Ishikawa (cell line): ENCODE results near the gene EIF4G2.

Source experiments
- CEBPB ChIP-seq: IDR thresholded peaks from 2 replicates; pipeline ENCODE4 v1.6.1; 2012
- CREB1 ChIP-seq: IDR thresholded peaks from 2 replicates; pipeline ENCODE4 v1.6.1; 2012; ENCODE audit warnings: low read depth
- EGR1 ChIP-seq: IDR thresholded peaks from 2 replicates; pipeline ENCODE4 v1.6.1; 2012
- EP300 ChIP-seq: IDR thresholded peaks from 2 replicates; pipeline ENCODE4 v1.6.1; 2012; ENCODE audit warnings: borderline replicate concordance
- FOXM1 ChIP-seq: IDR thresholded peaks from 2 replicates; pipeline ENCODE4 v1.6.1; 2012; ENCODE audit warnings: low read depth, borderline replicate concordance
- MAX ChIP-seq: IDR thresholded peaks from 2 replicates; pipeline ENCODE4 v1.6.1; 2012
- NFIC ChIP-seq: IDR thresholded peaks from 2 replicates; pipeline ENCODE4 v1.6.1; 2012
- RAD21 ChIP-seq: IDR thresholded peaks from 2 replicates; pipeline ENCODE4 v1.6.1; 2012; ENCODE audit warnings: low read depth
- REST ChIP-seq: IDR thresholded peaks from 2 replicates; pipeline ENCODE4 v1.6.1; 2012; ENCODE audit warnings: low read depth, mild to moderate bottlenecking
- TAF1 ChIP-seq: IDR thresholded peaks from 2 replicates; pipeline ENCODE4 v1.6.1; 2012; ENCODE audit warnings: low read depth, mild to moderate bottlenecking
- TCF12 ChIP-seq: IDR thresholded peaks from 2 replicates; pipeline ENCODE4 v1.6.1; 2012; ENCODE audit warnings: low read depth
- TEAD4 ChIP-seq: IDR thresholded peaks from 2 replicates; pipeline ENCODE4 v1.6.1; 2012
- USF1 ChIP-seq: IDR thresholded peaks from 2 replicates; pipeline ENCODE4 v1.6.1; 2012
- YY1 ChIP-seq: IDR thresholded peaks from 2 replicates; pipeline ENCODE4 v1.6.1; 2012; ENCODE audit warnings: low read depth
- ZBTB7A ChIP-seq: IDR thresholded peaks from 2 replicates; pipeline ENCODE4 v1.6.1; 2012; ENCODE audit warnings: low read depth

The EIF4G2 gene

GRCh38 chr11:10808553-10809372 is at the start of gene EIF4G2:
TSS of gene EIF4G2 (minus strand) at chr11:10808926.
- TF ChIP-seq USF1, result no peak
- TF ChIP-seq YY1, result peak; percentile 98
- no peak for TF ChIP-seq REST
- peak; percentile 78 for TF ChIP-seq TAF1
- TF ChIP-seq TEAD4, result peak; percentile 93
- TF ChIP-seq TCF12, result no peak; the same call in 1 of the 2 replicates
- no peak for TF ChIP-seq EP300
- peak; percentile 57; the same call in 1 of the 2 replicates for TF ChIP-seq MAX
- TF ChIP-seq EGR1, result peak; percentile 75

GRCh38 chr11:10857709-10858438 is 49.1 kb upstream of the EIF4G2 start, which contains the start of gene ZBED5:
TSS of gene ZBED5 (minus strand) at chr11:10858053. CDS start at chr11:10854945, 3,108 bp downstream.
- TF ChIP-seq CEBPB (no peak), CREB1 (no peak), REST (no peak), FOXM1 (no peak; the same call in 1 of the 2 replicates), ZBTB7A (no peak), TEAD4 (peak; percentile 96), MAX (peak; percentile 60), NFIC (peak; percentile 83; the same call in 1 of the 2 replicates), USF1 (peak; percentile 2; the same call in 1 of the 2 replicates), YY1 (peak; percentile 100), TCF12 (peak; percentile 46), RAD21 (no peak), EGR1 (peak; percentile 89), TAF1 (peak; percentile 85), EP300 (peak; percentile 38; the same call in 1 of the 2 replicates)

GRCh38 chr11:10857459-10857708 is 48.7 kb upstream of the EIF4G2 start:
- TF ChIP-seq ZBTB7A (peak; percentile 85), FOXM1 (no peak), MAX (no peak), CEBPB (no peak), YY1 (no peak)

- TF ChIP-seq TAF1, result no peak
- no peak for TF ChIP-seq YY1
Observed at GRCh38 chr11:10856689-10857458, 48.1 kb upstream of the EIF4G2 start.

GRCh38 chr11:10855295-10855694 is 46.6 kb upstream of the EIF4G2 start:
- TF ChIP-seq TEAD4 (no peak), CEBPB (0 out of 2 replicates have a peak, but pooled peaks have one; percentile 13)
